Stimulated activated CD8-positive, alpha-beta memory T cell treated with anti-CD3 and anti-CD28 coated beads, Interleukin-4, amount 100 ng/mL, for 4 hours (primary cell): ENCODE results near the gene FXR1.
"Not testable (repeated sequence)": the region's sequence is repeated elsewhere in the genome, so short reads cannot be mapped to it uniquely, and the experiment has no call there.

Experiments
- DNase-seq, 2 donors: peaks; one replicate each; pipeline ENCODE4 v3.0.0-alpha.2; 2020; ENCODE audit warnings: low read depth in 2 of 2, low spot score in 1 of 2

FXR1 gene

DNA sequence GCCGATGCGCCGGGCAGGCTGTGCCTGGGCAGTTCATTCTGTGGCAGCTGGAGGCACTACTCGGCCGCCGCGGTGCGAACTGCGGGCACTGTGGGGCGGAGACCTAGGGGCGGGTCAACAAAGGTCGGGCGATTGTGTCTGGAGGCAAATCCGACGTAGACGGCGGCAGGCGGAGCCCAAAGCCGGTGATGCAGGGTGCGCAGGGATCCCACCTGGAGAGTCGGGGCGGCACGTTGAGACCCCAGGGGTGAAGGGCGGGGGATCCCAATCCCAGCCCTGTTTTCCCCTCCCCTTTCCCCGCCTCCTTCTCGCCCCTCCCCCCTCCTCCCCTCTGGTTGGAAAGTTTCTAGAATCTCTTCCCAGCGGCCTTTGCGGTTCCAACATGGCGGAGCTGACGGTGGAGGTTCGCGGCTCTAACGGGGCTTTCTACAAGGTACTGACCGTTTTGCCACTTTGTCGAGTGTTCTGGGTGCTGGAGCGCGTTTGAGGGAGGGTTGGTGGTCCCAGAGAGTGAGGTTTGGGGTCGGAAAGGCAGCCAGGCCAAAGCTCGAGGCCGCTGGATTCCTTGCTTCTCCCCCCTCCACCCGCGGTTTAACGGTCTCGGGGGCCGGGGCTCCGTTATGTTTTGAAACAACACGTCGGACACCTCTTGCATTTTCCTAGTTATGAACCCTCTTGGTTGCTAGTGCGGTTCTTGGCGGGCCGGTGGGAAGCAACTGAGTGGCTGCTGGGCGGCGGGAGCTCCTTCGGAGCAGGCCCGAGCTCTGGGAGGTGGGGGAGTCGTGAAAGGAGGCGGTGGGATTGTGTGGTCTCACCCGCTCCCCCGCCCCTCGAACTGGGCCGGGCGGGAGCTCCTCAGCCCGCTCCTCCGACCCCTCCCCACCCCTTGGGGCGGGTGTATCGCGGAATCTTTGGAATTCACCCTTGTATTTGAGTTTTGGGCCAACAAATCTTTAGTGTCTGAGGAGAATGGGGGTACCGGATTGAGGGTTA lies at the start of gene FXR1:
Gene FXR1 (plus strand): TSS at position 367 of the 993 bp plus-strand sequence. CDS start 16 bp downstream, at position 383.
- peak; percentile 67 to 77 for DNase-seq

DNA sequence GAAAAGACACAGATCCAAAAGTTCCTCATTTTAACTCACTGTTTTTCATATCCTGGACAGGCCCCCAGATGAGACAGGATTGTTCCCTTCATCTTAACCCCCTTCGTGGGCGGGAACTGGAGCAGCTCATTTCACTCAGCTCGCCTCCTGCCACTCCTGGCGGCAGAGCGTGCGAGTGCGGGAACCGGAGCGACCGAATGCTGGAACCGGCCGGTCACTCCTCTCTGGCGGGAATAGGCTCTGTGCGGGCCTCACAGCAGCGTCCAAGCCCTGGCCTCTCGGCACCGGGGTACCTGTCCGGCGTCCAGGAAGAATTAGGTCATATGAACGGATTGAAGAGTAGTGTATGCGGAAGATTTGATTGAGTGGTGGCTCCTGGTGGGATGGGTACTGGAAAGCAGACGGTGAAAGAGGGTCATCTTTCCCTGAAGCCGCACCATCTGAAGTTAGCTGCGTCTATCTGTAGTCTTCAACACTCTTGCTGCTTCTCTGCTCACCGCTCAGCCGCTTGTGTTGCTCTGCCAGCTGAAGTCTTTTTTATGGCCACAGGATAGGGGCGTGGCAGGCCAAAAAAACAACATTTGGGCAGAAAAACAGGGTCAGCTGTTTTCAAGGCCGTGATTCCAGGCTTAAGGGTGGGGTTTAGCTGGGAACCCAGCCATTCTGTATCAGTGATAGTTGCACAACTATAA lies 42.3 kb upstream of the FXR1 start:
- DNase-seq: no peak

DNA sequence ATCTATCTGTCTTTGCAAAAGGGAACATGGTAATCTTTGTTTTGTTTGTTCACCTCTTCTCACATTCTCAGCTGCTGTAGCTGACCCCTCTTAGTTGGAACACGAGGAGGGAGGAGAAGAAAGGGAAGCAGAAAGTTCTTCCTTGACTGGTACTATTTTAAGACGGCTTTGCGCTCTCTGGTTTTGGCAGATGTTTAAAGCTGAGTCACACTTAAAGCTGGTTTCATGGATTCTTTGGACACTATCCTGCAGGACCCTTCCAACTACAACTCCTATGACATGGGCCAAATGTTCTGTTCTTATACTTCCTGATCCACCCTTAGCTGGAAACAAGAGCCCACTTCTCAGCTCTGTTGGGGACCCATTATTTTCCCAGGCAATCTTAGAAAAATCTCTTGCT lies 40.6 kb upstream of the FXR1 start:
- DNase-seq: no peak

GRCh38 chr3:180872430-180872829 lies 40.0 kb upstream of the FXR1 start:
- DNase-seq: not testable (repeated sequence)

DNA sequence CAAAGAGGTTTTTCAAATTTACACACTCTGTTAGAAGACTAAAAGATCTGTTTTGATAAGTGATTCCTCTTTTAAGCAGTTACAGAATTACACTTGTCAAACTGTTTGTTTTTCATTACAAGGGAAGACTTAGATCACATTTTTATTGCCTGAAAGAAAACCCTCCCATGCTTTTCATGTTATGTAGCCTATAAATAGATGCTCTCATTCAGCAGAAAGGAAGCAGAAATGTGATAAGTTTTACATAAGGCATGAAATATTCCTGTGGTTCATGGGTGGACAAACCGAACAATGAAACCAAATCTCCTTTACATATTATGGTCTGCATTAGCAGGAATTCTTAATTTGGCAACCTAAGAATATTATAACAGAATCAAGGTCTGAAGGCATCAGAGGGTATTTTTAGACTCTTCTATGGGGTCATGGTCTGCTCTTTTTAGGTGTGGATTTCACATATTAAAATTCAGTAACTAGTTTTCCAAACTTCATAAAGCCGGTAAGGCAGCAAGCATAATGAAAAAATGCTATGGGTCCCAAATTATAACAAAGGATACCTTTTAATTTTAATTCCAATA lies 37.3 kb upstream of the FXR1 start:
- no peak for DNase-seq

GRCh38 chr3:180881065-180881801 lies 31.2 kb upstream of the FXR1 start:
- no peak for DNase-seq

DNA sequence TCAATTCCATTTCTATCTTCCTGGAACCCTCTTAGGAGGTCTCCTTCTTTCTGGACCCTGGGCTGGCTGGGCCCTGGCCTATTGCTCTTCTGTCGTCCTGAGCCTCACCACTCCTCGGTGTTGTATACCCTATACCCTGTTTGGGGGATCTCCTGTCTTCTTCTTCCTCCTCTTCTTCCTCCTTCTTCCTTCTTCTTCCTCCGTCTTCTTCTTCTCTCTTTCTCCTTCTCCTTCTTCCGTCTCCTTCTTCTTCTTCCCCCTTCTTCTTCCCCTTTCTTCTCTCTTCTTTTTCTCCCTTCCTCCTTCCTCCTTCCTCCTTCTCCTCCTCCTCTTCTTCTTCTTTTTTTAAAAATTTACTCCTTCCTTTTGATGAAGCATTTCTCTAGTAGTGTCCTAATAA lies 30.4 kb upstream of the FXR1 start:
- no peak for DNase-seq

DNA sequence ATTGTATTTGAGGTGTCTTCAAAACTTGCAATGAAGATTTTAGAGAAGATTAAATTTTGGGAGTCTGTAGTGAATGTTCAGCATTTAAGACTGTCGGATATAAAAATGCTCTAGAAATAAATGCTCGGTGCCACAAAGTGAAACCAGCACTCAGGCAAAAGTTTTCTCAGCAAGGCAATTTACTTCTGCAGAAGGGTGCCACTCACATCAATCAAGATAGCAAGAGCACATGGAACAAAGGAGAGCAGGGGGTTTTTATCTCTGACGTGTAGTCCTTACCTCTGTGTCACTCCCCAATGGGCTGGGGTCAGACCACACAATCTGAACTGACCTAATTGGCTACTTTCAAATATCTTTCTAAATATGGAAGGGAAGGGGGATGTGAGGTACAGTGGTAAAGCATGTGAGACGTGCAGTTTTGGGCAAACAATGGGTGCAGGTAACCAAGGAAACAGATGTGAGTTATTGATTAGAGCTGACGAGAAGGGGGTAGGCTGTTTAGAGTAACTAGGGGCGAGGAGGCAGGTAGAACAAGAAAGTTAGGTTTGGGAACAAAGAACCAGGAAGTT lies 23.4 kb upstream of the FXR1 start:
- no peak for DNase-seq

DNA sequence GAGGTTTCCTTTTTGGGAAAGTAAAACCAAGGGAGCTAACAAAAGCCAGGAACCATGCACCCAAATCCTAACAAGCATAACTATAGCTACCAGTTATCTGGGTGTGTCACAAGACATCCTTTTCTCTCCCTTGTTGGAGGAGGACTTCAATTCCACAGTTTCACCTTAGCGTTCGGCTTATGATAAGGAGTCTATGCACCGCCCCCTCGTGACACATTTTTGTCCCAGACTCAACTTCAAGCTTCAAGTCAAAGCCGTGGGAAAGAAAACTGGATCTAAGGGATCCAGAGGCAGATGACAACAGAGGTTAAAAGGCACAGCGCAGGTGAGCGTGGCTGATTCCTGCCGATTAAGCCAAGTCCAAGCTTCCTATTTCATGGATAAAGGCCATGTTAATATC lies 13.9 kb upstream of the FXR1 start:
- DNase-seq: no peak

- no peak for DNase-seq
These were observed 2.9 kb upstream of the FXR1 start for GRCh38 chr3:180909369-180910127.

GRCh38 chr3:180910823-180911222 lies 1.6 kb upstream of the FXR1 start:
- no peak for DNase-seq

- DNase-seq: no peak
These were observed 580 bp upstream of the FXR1 start for GRCh38 chr3:180911876-180912303.

DNA sequence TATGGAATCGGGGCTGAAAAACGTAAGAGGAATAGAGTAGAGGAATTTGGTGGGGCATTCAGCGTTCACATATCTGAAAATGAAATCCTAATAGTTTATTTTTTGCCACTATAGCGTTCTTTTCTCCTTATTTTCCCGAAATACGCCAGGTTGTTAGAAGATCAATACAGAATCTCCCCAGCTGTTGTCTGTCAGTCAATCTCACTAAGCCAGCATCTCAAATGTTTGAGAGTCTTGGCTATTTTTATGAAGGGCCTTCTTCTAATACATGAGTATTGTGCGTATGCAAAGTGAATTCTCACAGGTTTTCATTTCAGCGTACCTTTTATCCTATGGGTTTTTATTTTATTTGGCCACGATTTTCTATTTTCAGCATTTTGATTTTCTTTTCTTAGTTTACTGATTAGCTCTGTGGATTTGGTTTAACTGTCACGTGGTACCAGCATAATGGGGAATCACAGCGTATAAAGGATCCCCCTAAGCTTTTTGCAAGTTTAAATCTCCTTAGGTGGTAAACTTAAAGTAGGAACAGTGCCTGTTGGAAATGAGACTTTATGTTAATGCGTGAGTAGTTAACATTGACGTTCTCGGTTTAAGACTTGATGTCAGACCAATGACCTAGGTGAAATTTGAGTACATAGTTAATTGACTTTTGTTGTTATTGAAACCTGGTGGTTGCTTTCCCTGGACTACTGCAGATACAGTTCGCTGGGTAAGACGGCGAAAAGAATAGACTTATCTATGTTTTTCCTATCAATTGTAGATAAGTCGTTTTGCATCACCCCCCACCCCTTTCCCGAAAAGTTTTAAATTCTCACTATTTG lies 1.3 kb downstream of the FXR1 start:
- DNase-seq: no peak

DNA sequence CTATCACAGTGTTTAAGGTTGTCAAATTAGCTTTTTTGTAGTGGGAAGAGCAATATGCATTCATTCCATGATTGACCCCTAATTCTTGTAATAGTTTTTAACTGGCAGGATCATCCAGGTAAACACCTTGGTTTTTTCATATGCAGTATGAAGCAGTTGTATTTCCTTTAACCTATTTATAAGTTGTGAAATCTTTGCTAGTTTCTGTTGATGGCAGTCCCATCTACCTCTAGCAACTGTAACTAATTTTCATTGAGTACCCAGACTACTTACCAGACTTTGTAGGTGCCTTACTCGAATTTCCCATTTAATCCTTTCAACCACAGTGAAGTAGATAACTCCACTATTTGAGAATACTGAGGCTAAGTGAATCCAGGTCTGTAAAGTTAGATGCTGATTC lies 6.1 kb downstream of the FXR1 start:
- DNase-seq: no peak

DNA sequence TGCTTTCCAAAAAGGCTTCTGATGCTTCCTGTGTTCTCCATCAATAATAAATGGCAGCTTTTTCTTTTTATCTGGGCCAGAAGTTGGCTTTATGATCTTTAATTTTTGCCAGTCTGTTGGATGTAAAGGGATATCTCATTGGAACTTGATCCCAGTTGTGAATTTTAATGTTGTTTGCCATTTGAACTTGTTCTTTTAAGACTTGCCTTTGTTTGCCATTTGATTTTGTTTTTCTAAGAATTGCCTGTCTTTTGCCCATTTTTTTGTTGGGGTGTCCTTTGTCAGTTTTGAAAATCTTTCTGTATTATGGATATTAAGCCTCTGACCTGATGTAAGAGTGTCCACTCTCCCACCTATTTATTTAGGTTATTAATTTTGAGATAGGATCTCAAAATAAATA lies 9.8 kb downstream of the FXR1 start:
- DNase-seq: no peak

DNA sequence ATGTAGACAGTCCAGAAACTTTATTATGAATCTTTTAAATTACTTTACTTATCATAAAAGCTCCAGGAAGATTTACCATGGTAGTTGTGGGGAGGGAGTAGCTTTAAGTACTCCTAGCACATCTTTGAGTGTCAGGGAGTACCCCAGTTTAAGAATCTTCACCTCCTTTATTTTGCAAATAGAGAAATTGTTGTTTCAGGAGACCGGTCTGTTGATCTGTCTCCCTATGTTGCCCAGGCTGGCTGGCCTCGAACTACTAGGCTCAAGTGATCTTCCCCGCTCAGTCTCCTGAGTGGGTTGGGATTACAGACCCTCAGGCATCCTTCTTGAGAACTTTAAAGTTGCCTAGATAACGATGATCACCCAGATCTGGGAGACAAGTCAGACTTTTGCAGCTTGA lies 11.1 kb downstream of the FXR1 start:
- no peak for DNase-seq

GRCh38 chr3:180926526-180926925 lies 14.1 kb downstream of the FXR1 start:
- no peak for DNase-seq

GRCh38 chr3:180929376-180929775 lies 16.9 kb downstream of the FXR1 start:
- no peak for DNase-seq

DNA sequence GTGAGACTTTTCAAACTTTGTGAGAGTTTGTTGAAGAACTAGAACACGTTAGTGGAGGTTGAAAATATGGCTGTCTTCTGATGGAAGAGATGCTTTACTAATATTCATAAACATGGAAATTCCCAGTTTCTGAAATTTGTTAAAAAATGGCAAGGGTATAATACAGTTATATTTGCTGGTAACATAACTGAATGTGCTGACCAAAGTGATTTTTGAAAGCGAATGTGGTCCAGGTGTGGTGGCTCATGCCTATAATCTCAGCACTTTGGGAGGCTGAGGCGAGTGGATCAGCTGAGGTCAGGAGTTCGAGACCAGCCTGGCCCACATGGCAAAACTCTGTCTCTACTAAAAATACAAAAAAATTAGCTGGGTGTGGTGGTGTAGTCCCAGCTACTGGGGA lies 18.1 kb downstream of the FXR1 start:
- no peak for DNase-seq
